Islet precursor cell (in vitro differentiated cells): Measurements from ENCODE around the gene CLDN3.
"Not testable (repeated sequence)": the region's sequence is repeated elsewhere in the genome, so short reads cannot be mapped to it uniquely, and the experiment has no call there.

Experiments used
- DNase-seq: peaks from one replicate; pipeline ENCODE4 v3.0.0-alpha.2; 2018

CLDN3 gene

DNA sequence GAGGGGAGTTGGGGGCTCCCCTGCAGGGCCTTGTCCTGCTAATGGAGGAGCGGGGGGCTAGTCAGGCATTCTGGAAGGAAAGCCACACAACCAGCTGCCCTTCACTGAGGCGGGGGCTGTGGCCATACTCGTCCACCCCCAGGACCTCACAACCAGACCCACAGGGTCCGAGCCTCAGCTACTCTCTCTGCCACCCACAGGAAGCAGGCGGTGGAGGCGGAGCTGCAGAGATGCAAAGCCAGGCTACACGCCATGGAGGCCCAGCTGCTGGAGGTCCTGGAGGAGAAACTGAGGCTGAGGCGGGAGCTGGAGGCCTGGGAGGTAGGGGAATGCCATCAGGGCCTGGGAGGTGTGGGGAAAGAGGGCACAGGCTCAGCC is 34.6 kb downstream of the CLDN3 start:
- no peak for DNase-seq

DNA sequence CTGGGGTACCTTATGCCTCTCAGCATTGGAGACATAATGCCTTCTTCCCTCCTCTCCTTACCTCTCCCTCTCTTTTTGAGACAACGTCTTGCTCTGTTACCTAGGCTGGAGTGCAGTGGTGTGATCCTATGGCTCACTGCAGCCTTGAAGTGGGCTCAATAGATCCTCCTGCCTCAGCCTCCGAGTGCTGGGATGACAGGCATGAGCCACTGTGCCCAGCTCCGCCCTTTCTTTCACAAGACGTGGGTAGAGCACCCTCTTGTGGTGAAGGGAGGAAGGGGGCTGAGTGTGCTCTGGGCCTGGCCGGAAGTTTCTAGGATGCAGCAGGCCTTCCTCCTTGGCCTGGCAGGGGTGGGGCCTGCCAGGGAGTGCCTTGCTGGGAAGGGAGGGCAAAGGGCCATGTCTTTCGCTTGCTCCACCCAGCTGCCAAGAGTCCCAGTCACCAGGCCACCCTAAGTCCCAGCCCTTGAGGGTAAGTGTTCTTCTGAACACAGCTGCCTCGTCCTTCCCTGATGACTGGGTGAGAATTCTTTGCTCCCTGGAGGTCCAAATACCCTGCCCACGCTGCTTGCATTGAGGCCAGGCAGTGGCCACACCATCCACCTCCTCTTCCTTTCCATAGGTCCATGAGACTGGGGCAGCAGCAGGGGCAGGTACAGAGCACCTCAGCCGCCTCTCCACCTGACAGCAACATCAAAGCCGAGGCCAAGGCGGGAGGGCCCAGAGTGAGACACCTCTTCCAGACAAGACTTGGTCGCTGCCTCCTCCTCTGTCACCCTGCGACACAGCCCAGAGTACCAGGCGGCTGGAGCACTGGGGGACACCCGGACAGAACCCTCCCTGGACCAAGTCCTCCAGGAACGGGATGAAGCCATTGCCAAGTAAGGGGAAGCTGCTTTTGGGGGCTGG is 35.2 kb downstream of the CLDN3 start:
- DNase-seq = peak; percentile 95

DNA sequence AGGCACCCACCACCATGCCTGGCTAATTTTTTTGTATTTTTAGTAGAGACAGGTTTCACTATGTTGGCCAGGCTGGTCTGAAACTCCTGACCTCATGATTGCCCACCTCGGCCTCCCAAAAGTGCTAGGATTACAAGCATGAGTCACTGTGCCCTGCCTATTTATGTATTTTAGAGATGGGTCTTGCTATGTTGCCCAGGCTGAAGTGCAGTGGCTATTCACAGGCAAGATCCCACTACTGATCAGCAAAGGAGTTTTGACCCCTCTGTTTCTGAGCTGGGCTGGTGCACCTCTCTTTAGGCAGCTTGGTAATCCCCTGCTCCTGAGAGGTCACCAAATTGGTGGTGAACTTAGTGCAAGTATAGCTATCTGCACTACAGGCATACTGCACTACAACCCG is 37.7 kb downstream of the CLDN3 start:
- DNase-seq = no peak

DNA sequence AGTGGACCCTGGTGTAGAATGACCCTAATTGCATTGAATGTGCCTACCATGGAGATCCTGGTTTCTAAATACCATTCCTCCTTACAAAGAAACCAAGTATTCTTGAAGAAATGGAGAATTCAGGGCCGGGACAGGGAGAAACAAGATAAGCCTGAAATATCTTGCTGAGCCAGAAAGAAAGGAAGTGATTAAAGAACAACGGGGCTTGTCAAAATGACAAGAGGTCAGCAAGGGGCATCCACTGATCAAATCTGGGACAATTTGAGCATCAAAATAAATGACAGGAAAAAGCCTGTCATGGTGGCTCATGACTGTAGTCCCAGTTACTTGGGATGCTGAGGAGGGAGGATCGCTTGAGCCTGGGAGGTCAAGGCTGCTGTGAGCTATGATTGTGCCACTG is 39.6 kb downstream of the CLDN3 start:
- no peak for DNase-seq

DNA sequence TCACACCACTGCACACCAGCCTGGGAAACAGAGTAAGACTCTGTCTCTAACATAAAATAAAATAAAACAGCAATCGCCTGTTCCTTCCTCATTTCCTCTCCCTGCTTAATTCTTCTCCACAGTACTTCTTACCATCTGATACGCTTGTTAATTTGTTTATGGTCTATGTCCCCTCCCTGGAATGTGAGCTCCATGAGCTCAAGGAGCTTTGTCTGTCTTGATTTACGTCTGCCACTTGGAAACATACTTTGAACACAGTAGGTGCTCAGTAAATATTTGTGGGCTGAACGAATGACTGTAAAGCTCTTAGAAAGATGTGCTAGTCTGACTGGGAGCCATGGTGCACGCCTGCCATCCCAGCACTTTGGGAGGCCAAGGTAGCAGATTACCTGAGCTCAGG is 41.5 kb downstream of the CLDN3 start:
- no peak for DNase-seq

DNA sequence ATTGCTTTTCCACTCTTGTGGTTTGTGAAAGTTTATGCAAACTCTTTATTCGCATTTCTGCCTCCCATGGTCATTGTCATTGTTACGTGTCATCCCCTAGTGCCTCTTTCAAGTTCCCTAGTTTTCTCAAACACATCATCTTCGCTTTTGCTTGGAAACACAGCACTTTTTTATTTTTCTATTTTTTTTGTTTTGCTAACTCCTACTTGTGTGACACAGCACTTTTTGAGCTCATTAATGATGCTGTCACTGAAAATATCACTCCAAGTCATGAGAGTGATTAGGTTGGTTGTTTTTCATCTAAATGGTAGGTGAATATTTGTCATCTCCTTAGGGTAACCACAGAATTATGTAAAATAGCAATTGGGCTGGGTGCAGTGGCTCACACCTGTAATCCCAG is 42.1 kb downstream of the CLDN3 start:
- no peak for DNase-seq

DNA sequence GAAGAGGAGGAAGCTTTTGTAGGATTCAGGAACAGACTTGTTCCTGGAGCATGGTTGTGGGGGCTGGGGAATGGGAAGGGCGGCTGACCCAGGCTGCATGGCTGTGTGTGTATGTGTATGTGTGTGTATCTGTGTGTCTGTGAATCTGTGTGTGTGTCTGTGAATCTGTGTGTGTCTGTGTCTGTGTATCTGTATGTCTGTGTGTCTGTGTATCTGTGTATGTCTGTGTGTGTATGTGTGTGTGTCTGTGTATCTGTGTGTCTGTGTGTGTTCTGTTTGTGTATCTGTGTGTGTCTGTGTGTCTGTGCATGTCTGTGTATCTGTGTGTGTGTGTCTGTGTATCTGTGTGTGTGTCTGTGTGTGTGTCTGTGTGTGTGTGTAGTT is 44.0 kb downstream of the CLDN3 start:
- no peak for DNase-seq

DNA sequence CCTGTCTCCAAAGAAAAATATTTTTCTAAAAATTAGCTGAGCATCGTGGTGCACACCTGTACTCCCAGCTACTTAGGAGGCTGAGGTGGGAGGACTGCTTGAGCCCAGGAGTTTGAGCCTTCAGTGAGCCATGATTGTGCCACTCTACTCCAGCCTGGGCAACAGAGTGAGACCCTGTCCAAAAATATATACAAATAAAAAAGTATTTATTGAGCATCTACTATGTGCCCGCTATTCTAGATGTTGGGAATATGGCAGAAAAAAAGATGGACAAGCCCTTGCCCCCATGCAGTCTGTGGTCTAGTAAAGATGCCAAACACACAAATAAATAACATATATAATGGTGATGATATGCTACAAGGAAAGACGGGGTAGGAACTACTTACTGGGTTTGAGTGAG is 46.3 kb downstream of the CLDN3 start:
- DNase-seq = no peak

DNA sequence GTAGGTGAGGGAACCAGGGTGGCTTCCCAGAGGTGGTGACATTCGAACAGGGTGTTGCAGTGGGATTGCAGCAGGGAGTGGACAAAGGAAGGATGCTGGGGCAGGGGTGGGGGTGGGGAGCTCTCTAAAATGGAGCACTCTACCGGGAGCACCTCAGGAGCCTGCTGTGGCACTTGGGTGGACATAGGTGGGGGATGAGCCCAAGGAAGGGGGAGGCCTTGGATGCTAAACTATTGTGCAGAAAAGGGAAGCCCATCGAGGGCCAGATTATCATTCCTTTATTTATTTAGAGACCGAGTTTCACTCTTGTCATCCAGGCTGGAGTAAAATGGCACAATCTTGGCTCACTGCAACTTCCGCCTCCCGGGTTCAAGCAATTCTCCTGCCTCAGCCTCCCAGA is 47.3 kb downstream of the CLDN3 start:
- no peak for DNase-seq

DNA sequence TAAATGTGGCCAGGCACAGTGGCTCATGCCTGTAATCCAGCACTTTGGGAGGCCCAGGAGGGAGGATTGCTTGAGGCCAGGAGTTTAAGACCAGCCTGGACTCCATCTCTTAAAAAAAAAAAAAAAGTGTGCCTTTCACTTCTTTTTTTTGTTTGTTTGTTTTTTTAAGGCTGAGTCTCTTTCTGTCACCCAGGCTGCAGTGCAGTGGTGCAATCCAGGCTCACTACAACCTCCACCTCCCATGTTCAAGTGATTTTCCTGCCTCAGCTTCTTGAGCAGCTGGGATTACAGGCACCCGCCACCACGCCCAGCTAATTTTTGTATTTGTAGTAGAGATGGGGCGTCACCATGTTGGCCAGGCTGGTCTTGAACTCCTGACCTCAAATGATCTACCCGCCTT is 47.9 kb downstream of the CLDN3 start:
- DNase-seq = not testable (repeated sequence)

DNA sequence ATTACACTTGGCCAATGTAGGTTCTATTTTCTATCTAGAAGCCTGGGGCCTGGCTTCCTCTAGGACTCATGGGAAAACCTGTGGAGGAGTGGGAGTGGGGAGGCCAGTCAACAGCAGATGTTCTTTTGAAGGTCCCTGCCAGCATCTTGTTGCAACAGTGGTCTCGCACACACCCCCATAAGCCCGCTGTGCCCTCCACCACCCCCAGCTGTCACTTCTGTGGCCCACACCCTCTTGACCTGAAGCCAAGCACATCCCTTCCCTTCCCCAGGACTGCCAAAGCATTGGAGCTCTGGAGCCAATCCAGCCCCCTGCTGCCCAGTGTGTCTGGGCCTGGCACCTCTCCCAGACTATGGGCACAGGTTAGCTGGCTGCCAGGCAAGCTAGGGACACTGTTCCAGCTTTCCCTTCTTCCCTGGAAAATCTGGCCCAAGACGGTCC is 48.7 kb downstream of the CLDN3 start:
- DNase-seq = no peak

DNA sequence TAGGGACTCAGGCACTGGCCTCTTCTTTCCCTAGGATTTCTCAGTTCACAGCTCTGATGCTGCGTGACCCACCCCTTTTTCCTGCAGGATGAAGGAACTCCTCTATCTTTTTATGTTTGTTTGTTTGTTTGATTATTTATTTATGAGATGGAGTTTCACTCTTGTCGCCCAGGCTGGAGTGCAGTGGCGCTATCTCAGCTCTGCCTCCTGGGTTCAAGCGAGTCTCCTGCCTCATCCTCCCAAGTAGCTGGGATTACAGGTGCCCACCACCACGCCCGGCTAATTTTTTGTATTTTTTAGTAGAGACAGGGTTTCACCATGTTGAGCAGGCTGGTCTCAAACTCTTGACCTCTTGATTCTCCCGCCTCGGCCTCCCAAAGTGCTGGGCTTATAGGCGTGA is 49.6 kb downstream of the CLDN3 start:
- not testable (repeated sequence) for DNase-seq

DNA sequence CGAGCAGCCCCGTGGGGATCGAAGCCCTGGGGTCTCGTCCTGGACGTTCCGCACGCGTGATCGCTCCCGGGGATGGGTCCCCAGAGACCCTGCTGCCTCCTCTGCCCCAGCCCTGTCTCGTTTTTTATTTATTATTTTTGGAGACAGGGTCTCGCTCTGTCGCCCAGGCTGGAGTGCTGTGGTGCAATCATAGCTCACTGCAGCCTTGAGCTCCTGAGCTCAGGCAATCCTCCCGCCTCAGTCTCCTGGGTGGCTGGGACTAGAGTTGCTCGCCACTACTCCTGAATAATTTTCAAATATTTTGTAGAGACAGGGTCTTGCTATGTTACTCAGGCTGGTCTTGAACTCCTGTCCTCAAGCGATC is 50.3 kb downstream of the CLDN3 start:
- no peak for DNase-seq
